DOHH2 (cell line): Measurements from ENCODE around the gene DCLRE1B.

Source experiments
- H3F3A ChIP-seq: fragments of 200-600 bp; sonication (generic), shearing (Covaris generic); 2 replicates; pipeline ENCODE4 v1.6.0; 2016; ENCODE audit warnings: antibody characterized with exemption, mild to moderate bottlenecking; ENCODE audit not compliant: control insufficient read depth, insufficient read depth
- H3K27ac ChIP-seq: fragments of 200-600 bp; sonication (generic); 2 replicates; pipeline ENCODE4 v1.5.1; 2014; ENCODE audit warnings: low read depth, mild to moderate bottlenecking, low read length, moderate library complexity
- H3K27me3 ChIP-seq: fragments of 200-600 bp; sonication (generic); 2 replicates; pipeline ENCODE4 v1.6.1; 2014; ENCODE audit warnings: mild to moderate bottlenecking, low read length, mixed read lengths; ENCODE audit not compliant: control insufficient read depth
- H3K36me3 ChIP-seq: fragments of 200-600 bp; sonication (generic); 2 replicates; pipeline ENCODE4 v1.6.1; 2014; ENCODE audit warnings: mild to moderate bottlenecking, low read length, moderate library complexity, mixed read lengths; ENCODE audit not compliant: control insufficient read depth
- H3K4me1 ChIP-seq: fragments of 200-600 bp; sonication (generic); 2 replicates; pipeline ENCODE4 v1.6.1; 2014; ENCODE audit warnings: mild to moderate bottlenecking, low read length, mixed read lengths; ENCODE audit not compliant: control insufficient read depth
- H3K4me2 ChIP-seq: fragments of 200-600 bp; sonication (generic); 2 replicates; pipeline ENCODE4 v1.6.0; 2014; ENCODE audit warnings: mild to moderate bottlenecking, low read length, moderate library complexity
- H3K4me3 ChIP-seq: fragments of 200-600 bp; sonication (generic); 2 replicates; pipeline ENCODE4 v1.5.1; 2014; ENCODE audit warnings: mild to moderate bottlenecking, low read length, mixed read lengths
- H3K79me2 ChIP-seq: fragments of 200-600 bp; sonication (generic); 2 replicates; pipeline ENCODE4 v1.6.1; 2014; ENCODE audit warnings: mild to moderate bottlenecking, low read length, mixed read lengths; ENCODE audit not compliant: control insufficient read depth
- H3K9me2 ChIP-seq: fragments of 200-600 bp; sonication (generic); replicated peaks from 2 replicates; pipeline ENCODE4 v1.6.1; 2014; ENCODE audit warnings: mild to moderate bottlenecking, low read length, mixed read lengths; ENCODE audit not compliant: control insufficient read depth
- H3K9me3 ChIP-seq: fragments of 200-600 bp; sonication (generic); 2 replicates; pipeline ENCODE4 v1.6.1; 2014; ENCODE audit warnings: antibody characterized with exemption, low read length, mixed read lengths; ENCODE audit not compliant: control insufficient read depth, insufficient read depth
- H4K20me1 ChIP-seq: fragments of 200-600 bp; sonication (generic); 2 replicates; pipeline ENCODE4 v1.6.0; 2014; ENCODE audit warnings: low read depth, mild to moderate bottlenecking, antibody characterized with exemption, low read length, moderate library complexity; ENCODE audit not compliant: control insufficient read depth, insufficient read depth
- CTCF ChIP-seq: fragments of 200-600 bp; sonication (generic); IDR thresholded peaks from one replicate; pipeline ENCODE4 v1.5.1; 2014; ENCODE audit warnings: antibody characterized with exemption, mild to moderate bottlenecking, low read depth, low read length; ENCODE audit not compliant: poor library complexity, severe bottlenecking
- EZH2phosphoT487 ChIP-seq: fragments of 200-600 bp; sonication (generic); IDR thresholded peaks from 2 replicates; pipeline ENCODE4 v1.6.1; 2017; ENCODE audit warnings: borderline replicate concordance, mild to moderate bottlenecking, antibody characterized with exemption, low read length, moderate library complexity, mixed read lengths

Gene DCLRE1B

GRCh38 chr1:113872219-113872935 lies 32.7 kb upstream of the DCLRE1B start:
- TF ChIP-seq EZH2phosphoT487 = no peak
- peaks cover 41% of the 10 kb centered on the region for H3K79me2 ChIP-seq
- peak overlapping the region; percentile 92 for H3K27ac ChIP-seq
- no peaks in the 10 kb centered on the region for H3K27me3 ChIP-seq
- H3K36me3 ChIP-seq = peaks cover 15% of the 10 kb centered on the region; the same call in 1 of the 2 replicates
- H3K9me3 ChIP-seq = no peaks in the 10 kb centered on the region
- peaks cover 68% of the 10 kb centered on the region for H3K4me1 ChIP-seq
- H3K9me2 ChIP-seq = no peaks in the 10 kb centered on the region
- H4K20me1 ChIP-seq = no peaks in the 10 kb centered on the region
- H3F3A ChIP-seq = peaks cover 21% of the 10 kb centered on the region
- H3K4me2 ChIP-seq = peak overlapping the region; percentile 82
- H3K4me3 ChIP-seq = peak overlapping the region; percentile 82

DNA sequence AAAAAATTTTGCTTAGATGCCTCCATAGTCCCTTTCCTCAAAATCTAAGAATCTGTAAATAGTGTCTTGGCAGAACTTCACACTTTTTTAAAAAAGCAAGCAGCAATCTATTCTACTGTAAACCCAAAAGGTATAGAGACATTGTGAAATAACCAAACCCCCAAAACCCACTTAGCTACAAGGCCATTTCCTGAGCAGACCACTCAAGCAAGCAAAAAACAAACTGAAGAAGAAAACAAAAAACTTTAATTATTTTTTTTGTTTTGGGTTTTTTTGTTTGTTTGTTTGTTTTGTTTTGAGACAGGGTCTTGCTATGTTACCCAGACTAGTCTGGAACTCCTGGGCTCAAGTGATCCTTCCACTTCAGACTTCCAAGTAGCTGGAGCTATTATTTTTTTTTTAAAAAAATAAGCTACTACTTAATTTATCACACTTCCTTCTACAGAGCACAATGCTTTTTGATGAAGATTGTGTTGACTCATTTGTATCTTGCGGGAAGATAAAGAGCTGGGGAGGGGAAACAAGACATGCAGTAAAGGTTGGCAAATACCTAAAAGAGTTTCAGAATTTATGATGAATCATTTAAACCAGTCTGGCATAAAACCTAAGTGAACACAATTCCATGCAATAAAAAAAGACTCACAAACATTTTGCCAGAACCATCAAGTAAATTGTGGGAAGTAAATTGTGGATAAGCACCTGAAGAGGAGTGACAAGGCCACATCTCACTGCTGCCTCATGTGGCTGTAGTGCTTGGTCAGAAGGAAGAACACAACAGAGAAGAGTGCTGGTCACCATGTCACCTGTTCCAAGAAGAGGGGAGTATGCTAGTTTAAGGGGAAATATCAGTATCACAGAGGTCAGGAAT lies 30.9 kb upstream of the DCLRE1B start:
- H3K27ac ChIP-seq = peak overlapping the region; percentile 92
- H4K20me1 ChIP-seq = no peaks in the 10 kb centered on the region
- H3K4me3 ChIP-seq = peak overlapping the region; percentile 4; the same call in 1 of the 2 replicates
- no peaks in the 10 kb centered on the region for H3K27me3 ChIP-seq
- peaks cover 21% of the 10 kb centered on the region for H3F3A ChIP-seq
- H3K4me1 ChIP-seq = peaks cover 52% of the 10 kb centered on the region
- no peaks in the 10 kb centered on the region for H3K9me2 ChIP-seq
- H3K9me3 ChIP-seq = no peaks in the 10 kb centered on the region
- H3K79me2 ChIP-seq = peaks cover 22% of the 10 kb centered on the region
- peaks cover 6% of the 10 kb centered on the region; the same call in 1 of the 2 replicates for H3K36me3 ChIP-seq
- peak overlapping the region; percentile 82 for H3K4me2 ChIP-seq
- TF ChIP-seq EZH2phosphoT487 (no peak), CTCF (peak; percentile 71)

GRCh38 chr1:113875714-113876113 lies 29.4 kb upstream of the DCLRE1B start:
- no peaks in the 10 kb centered on the region for H3K36me3 ChIP-seq
- peaks cover 39% of the 10 kb centered on the region for H3K4me1 ChIP-seq
- peaks cover 21% of the 10 kb centered on the region for H3F3A ChIP-seq
- no peak overlapping the region for H3K4me3 ChIP-seq
- no peaks in the 10 kb centered on the region for H3K9me3 ChIP-seq
- H4K20me1 ChIP-seq = no peaks in the 10 kb centered on the region
- no peaks in the 10 kb centered on the region for H3K9me2 ChIP-seq
- TF ChIP-seq EZH2phosphoT487 = no peak
- no peak for TF ChIP-seq CTCF
- peaks cover 8% of the 10 kb centered on the region for H3K79me2 ChIP-seq
- no peaks in the 10 kb centered on the region for H3K27me3 ChIP-seq
- H3K27ac ChIP-seq = no peak overlapping the region
- H3K4me2 ChIP-seq = no peak overlapping the region
